CD4-positive, alpha-beta T cell treated with Interferon alpha-2 for 1 hour (primary cell): Measurements from ENCODE around the gene NDRG3.
"Not testable (repeated sequence)": the region's sequence is repeated elsewhere in the genome, so short reads cannot be mapped to it uniquely, and the experiment has no call there.

Experiments used
- DNase-seq, 2 donors: peaks; one replicate each; pipeline ENCODE4 v3.0.0-alpha.2; 2020 to 2022

Gene NDRG3

GRCh38 chr20:36758276-36758675 lies 12.4 kb upstream of the NDRG3 start:
- DNase-seq, result no peak

DNA sequence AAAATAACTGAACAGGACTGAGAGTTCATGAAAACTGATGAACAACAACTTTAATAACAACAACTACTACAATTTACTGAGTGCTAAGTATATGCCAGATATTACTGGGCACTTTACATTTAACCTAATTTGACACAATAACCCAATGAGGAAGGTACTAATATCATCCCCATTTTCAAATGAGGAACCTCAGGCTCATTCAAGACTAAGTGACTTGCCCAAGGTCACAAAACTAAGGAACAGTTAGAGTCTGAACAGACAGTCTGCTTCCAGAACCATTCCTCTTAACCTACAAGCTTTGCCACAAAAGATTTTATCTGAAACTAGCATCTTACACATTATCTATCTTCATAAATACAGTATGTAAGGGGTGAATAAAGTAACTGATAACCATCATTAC lies 10.6 kb upstream of the NDRG3 start:
- DNase-seq, result no peak

DNA sequence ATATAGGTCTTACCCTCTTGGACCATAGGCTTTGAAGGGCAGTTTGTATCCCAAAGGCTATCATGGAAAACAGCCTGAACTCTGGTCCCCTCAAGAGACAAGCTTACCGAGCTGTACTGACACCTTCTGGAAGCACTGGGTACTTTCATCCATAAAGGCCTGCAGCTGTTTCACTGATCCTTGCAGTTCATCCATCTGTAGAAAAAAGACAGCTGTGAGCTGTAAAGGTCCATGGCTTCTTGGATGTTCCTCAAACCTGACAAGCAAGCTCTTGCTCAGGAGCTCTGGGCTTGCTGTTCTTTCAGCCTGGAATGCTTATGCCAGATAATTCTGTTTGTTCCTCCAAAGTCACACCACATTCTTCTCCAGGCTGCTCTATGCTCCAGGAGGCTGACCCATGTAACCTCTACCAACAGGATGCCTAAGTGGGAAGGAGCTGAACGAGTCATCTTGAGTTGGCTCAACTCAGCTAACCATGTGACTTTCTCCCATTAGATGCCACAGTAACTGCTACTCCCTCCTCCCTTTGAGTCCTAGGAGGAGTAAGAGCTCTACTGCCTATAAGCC lies 8.8 kb upstream of the NDRG3 start:
- peak; percentile 42 to 69 for DNase-seq

- DNase-seq, result no peak
Observed at GRCh38 chr20:36752582-36752981, 6.7 kb upstream of the NDRG3 start.

DNA sequence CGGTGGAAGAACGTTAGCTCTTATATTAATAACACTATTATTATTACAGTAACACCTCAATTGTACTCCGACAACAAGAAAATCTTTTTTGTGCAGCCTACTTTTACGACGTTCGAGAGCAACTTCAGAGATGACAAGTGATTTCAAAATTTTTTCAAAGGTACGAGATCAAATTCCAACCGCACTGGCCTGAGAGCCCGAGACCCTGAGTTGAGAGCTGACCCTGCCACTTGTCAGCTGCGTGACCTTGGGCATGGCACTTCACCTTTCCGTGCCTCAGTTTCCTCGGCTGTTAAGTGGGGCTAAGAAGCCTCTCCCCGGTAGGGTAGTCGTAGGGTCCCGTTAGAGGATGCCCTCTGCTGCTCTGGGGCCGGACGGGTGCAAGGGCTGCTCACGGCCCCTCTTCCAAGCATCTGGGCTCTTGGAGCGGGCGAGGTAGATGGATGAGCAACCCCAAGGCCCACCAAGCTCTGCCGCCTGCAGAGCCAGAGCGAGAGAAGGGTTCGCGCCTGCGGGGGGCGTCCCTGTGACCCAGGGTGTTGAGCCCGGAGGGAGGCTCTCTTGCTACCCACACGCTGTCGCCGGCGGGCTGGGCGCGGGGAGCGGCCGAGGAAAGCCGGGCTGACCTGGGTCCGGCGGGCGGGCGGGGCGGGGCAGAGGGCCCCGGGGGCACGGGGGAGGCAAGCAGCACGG lies 510 bp downstream of the NDRG3 start:
- peak in 1 of 2 donors; percentile 3 for DNase-seq

DNA sequence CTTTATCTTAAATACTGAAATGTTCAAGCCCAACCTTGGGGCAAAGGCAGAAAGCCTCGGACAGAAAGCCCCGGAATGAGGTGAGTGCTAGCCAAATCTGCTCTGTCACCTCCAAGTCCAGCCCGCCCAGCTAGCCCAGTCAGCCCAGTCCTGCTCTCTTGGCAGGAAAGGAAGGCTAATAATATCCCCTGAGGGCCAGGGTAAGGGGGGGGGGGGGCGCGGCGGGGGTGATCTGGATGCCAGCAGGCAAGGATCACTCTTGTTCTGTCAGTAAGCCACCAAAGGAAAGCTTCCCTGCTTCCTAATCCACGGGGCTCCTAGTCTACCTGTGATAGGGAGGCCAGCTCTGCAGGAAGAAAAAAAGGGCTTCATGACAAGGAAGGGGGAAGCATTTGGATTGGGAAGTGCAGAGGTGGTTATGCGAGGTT lies 1.1 kb downstream of the NDRG3 start:
- DNase-seq, result no peak

GRCh38 chr20:36744243-36744642 lies 1.6 kb downstream of the NDRG3 start:
- DNase-seq, result no peak

- no peak for DNase-seq
Observed at GRCh38 chr20:36742558-36742957, 3.3 kb downstream of the NDRG3 start.

DNA sequence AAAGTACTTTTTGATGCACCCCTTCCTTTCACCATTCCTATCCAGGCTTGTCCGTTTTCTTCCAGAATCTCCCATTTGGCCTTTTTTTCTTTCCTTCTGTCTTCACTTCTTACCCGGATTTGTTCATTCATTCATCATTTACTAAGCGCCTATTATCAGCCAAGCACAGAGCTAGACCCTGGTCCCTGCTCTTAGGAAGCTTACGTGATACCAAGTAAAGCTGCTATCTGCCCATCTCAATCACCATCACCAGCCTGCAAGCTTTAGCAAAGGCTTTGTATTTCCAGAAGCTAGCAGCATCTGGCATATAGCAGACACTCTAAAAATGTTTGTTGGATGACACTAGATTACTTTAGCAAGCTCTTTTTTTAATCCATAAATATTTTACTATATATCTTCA lies 4.8 kb downstream of the NDRG3 start:
- no peak for DNase-seq

DNA sequence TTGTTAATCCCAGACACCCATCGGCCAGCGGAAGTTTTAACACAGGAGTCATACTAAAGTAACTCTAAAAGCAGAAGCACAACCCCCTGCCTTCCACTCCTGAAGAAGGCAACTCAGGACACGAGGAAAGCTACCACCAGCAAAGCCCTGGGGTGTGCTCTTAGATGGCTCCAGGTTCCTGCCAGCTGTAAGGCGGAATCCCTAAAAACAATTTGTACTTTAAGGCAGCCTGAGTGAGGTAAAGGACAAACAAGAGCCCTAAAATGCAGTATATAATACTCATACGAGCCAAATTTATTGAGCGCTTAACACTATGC lies 8.7 kb downstream of the NDRG3 start:
- no peak for DNase-seq

DNA sequence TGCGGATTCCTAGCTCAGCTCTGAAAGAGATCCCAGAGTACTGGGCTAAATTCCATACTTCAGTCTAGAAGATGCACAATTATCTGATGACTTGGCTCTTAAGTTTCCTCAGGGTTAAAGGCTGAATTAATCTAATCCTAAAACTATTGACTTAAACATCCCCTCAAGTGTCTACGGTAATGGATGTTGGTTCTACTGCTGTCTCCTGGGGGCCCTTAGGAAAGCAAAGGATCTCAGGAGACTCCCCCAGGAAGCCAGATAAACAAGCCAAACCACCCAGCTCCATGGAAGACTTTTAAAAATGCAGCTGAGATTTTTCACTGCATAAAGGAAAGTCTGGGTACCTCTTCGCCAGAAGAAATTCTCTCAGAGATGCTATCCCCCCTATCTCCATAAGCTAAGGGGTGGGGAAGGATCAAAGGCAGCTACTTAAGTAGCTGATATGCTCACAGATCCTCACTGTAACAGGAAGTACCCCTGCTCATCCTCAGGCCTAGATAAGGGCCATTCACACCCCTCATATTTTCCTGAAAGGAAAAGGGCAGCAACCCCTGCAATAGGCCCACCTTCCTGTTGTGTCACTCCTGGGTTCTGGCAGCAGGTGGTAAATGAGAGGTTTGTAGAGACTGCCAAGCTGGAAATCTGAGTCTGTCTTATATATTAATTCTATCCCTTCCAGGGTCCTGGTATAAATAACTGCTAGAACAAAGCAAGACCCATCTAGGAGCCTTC lies 9.3 kb downstream of the NDRG3 start:
- no peak for DNase-seq

- no peak for DNase-seq
Observed at GRCh38 chr20:36732456-36732855, 13.4 kb downstream of the NDRG3 start.

DNA sequence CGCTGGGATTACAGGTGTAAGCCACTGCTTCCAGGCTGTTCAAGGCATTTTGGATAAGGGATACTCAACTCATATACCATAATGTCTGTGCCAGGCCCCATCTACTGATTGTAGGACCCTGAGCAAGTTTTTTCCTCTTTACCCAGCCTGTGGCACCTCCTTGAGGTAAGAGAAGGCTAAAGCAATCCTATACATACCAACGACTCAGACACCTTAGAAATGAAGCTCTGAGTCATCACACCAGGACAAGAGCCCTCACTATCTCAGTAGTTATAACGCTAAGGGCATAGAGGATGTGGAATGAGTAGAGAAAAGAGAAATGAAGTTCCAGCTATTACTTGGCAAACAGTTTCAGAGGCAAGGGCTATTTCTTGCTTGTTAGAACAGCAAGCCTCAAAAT lies 16.9 kb downstream of the NDRG3 start:
- DNase-seq, result no peak

DNA sequence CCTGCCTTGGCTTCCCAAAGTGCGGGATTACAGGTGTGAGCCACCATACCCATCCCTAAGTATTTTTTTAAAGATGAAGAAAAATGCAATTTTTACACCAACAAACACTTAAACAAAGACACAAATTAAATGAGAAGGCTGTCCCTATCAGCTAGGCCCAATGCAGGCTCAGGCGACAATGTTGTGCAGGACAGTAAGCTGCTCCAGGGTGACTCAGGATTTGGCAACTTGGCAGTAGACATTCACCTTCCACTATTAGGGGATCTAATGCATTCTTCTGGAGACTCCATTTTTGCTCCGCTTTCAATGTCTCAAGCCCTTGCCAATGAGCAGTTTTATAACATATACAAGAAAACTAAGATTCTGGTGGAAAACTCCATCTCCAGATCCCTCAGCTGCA lies 19.7 kb downstream of the NDRG3 start:
- DNase-seq, result no peak

DNA sequence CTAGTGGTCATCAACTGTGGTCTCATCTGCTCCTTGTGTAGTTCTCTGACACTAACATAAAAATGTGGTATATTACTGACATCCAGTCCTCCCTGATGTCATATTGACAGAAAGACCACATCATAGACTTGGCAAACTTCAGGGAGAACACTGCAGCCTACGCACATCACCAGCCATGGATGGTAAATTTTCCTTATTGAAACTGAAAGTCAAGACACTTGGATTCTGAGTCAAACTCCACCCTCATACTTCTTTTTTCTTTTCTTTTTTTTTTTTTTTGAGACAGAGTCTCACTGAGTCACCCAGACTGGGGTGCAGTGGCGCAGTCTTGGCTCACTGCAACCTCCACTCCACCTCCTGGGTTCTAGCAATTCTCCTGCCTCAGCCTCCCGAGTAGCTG lies 25.4 kb downstream of the NDRG3 start:
- DNase-seq, result no peak

DNA sequence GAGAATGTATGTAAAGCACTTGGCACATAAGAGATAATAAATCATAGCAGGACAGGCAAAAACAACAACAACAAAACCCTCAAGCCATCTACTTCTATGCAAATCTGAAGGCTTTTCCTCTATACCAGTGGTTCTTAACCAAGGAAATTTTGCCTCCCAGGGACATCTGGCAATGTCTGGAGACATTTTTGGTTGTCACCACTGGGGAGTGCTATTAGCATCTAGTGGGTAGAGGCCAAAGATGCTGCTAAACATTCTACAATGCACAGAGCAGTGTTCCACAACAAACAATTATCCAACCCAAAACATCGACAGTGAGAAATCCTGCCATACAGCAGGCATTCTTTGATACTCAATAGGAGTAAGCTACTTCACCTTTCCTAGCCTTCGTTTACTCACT lies 28.2 kb downstream of the NDRG3 start:
- DNase-seq, result peak; percentile 5 to 47

- no peak for DNase-seq
Observed at GRCh38 chr20:36717021-36717420, 28.9 kb downstream of the NDRG3 start.

DNA sequence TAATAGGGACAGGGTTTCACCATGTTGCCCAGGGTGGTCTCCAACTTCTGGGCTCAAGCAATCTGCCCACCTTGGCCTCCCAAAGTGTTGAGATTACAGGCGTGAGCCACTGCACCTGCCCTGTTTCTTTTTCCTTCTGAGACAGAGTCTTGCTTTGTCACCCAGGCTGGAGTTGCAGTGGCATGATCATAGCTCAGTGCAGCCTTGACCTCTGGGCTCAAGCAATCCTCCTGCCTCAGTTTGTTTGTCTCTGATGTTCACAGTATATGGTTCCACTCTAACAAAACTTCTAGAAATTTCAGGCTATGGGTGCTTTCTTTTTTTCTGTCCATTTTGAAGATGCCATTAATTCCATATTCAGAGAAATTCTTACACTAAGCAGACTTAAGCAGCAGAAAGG lies 33.1 kb downstream of the NDRG3 start:
- no peak for DNase-seq

- DNase-seq, result no peak
Observed at GRCh38 chr20:36709126-36709525, 36.8 kb downstream of the NDRG3 start.

- no peak for DNase-seq
Observed at GRCh38 chr20:36703530-36703929, 42.4 kb downstream of the NDRG3 start.

DNA sequence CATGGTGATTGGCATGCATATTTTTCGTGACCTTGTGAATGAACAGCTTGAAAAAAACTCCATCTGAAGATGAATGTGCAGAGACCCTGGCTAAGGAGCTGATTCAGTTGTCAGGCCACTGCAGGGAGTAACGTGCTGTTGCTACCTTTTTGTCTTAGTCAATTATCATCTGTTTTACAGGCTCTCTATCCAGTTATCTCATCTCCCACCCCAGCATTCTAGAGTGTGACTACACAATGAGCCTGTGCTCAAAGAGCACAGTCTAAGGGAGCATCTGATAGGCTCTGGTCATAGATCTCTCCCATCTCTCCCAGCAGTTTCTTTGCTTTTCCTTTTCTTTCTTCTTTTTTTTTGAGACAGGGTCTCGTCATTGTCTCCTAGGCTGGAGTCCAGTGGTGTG lies 45.5 kb downstream of the NDRG3 start:
- no peak for DNase-seq

- not testable (repeated sequence) for DNase-seq
Observed at GRCh38 chr20:36695467-36695866, 50.4 kb downstream of the NDRG3 start.

- DNase-seq, result no peak
Observed at GRCh38 chr20:36688630-36689029, 57.3 kb downstream of the NDRG3 start.

GRCh38 chr20:36687850-36688249 lies 58.0 kb downstream of the NDRG3 start:
- no peak for DNase-seq

DNA sequence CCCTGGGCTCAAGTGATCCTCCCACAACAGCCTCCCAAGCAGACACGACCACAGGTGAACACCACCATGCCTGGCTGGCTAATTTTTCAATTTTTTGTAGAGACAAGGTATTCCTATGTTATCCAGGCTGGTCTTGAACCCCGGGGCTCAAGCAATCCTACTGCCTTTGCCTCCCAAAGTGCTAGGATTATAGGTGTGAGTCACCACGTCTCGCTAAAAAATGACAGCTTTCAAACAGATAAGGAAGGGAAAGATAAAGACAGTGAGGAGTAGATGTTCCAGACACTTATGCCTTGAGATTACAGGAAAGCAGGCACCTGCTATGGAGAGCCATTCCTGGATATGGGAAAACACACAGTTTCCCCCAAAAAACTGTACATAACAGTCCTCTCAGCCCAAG lies 58.9 kb downstream of the NDRG3 start:
- DNase-seq, result no peak
